ENCODE results near the gene MARVELD1.

- TF ChIP-seq GATA1 (IDR thresholded peaks at IDR 0.05; ENCODE audit: low read depth, low read length) (no peak), POLR2A (IDR thresholded peaks at IDR 0.05; ENCODE audit: low read length) (no peak)
These were observed 27.1 kb downstream of the MARVELD1 start for GRCh38 chr10:97740613-97741012.

Data from erythroblast (primary cell).